ENCODE measurements around the gene PTGIS.

PTGIS gene

GRCh38 chr20:49541733-49542513 is 26.0 kb downstream of the PTGIS start:
- peaks cover 12% of the 10 kb centered on the region for H3K9me3 Mint-ChIP-seq
- no peaks in the 10 kb centered on the region for H3K27me3 Mint-ChIP-seq (ENCODE audit: low read depth)
- H3K4me1 Mint-ChIP-seq (ENCODE audit: low read depth): peaks cover 23% of the 10 kb centered on the region
- H3K36me3 Mint-ChIP-seq (ENCODE audit: low read depth): peaks cover 27% of the 10 kb centered on the region
- H3K27ac Mint-ChIP-seq: peak overlapping the region; percentile 93
- peak overlapping the region; percentile 46 for H3K4me3 Mint-ChIP-seq

GRCh38 chr20:49540687-49541435 is 27.1 kb downstream of the PTGIS start:
- Mint-ChIP-seq H3K27me3 (ENCODE audit: low read depth) (no peaks in the 10 kb centered on the region), H3K9me3 (peaks cover 12% of the 10 kb centered on the region), H3K4me3 (no peak overlapping the region), H3K36me3 (ENCODE audit: low read depth) (peaks cover 24% of the 10 kb centered on the region), H3K27ac (no peak overlapping the region), H3K4me1 (ENCODE audit: low read depth) (peaks cover 25% of the 10 kb centered on the region)

GRCh38 chr20:49540232-49540620 is 27.7 kb downstream of the PTGIS start:
- no peaks in the 10 kb centered on the region for H3K27me3 Mint-ChIP-seq (ENCODE audit: low read depth)
- peaks cover 30% of the 10 kb centered on the region for H3K4me1 Mint-ChIP-seq (ENCODE audit: low read depth)
- H3K9me3 Mint-ChIP-seq: peaks cover 8% of the 10 kb centered on the region
- H3K4me3 Mint-ChIP-seq: no peak overlapping the region
- H3K27ac Mint-ChIP-seq: peak overlapping the region; percentile 52
- peaks cover 20% of the 10 kb centered on the region for H3K36me3 Mint-ChIP-seq (ENCODE audit: low read depth)

- H3K27ac Mint-ChIP-seq: peak overlapping the region; percentile 52
- H3K4me1 Mint-ChIP-seq (ENCODE audit: low read depth): peaks cover 36% of the 10 kb centered on the region
- no peak overlapping the region for H3K4me3 Mint-ChIP-seq
- H3K27me3 Mint-ChIP-seq (ENCODE audit: low read depth): no peaks in the 10 kb centered on the region
- peaks cover 5% of the 10 kb centered on the region for H3K9me3 Mint-ChIP-seq
- H3K36me3 Mint-ChIP-seq (ENCODE audit: low read depth): peaks cover 18% of the 10 kb centered on the region
Observed at GRCh38 chr20:49539481-49540231, 28.3 kb downstream of the PTGIS start.

GRCh38 chr20:49538950-49539349 is 29.0 kb downstream of the PTGIS start:
- Mint-ChIP-seq H3K27me3 (ENCODE audit: low read depth) (peaks cover 3% of the 10 kb centered on the region), H3K36me3 (ENCODE audit: low read depth) (peaks cover 14% of the 10 kb centered on the region), H3K4me3 (no peak overlapping the region), H3K27ac (no peak overlapping the region), H3K9me3 (no peaks in the 10 kb centered on the region), H3K4me1 (ENCODE audit: low read depth) (peaks cover 42% of the 10 kb centered on the region)

GRCh38 chr20:49534255-49534712 is 33.7 kb downstream of the PTGIS start:
- Mint-ChIP-seq H3K36me3 (ENCODE audit: low read depth) (peaks cover 5% of the 10 kb centered on the region), H3K27me3 (ENCODE audit: low read depth) (peaks cover 17% of the 10 kb centered on the region), H3K4me3 (peak overlapping the region; percentile 4), H3K27ac (peak overlapping the region; percentile 78), H3K4me1 (ENCODE audit: low read depth) (peaks cover 24% of the 10 kb centered on the region), H3K9me3 (no peaks in the 10 kb centered on the region)

- Mint-ChIP-seq H3K36me3 (ENCODE audit: low read depth) (no peaks in the 10 kb centered on the region), H3K4me3 (no peak overlapping the region), H3K9me3 (no peaks in the 10 kb centered on the region), H3K27ac (no peak overlapping the region), H3K27me3 (ENCODE audit: low read depth) (peaks cover 19% of the 10 kb centered on the region), H3K4me1 (ENCODE audit: low read depth) (peaks cover 24% of the 10 kb centered on the region)
Observed at GRCh38 chr20:49532285-49532946, 35.5 kb downstream of the PTGIS start.

- H3K9me3 Mint-ChIP-seq: peaks cover 5% of the 10 kb centered on the region
- no peaks in the 10 kb centered on the region for H3K36me3 Mint-ChIP-seq (ENCODE audit: low read depth)
- H3K27ac Mint-ChIP-seq: no peak overlapping the region
- peaks cover 6% of the 10 kb centered on the region for H3K4me1 Mint-ChIP-seq (ENCODE audit: low read depth)
- no peak overlapping the region for H3K4me3 Mint-ChIP-seq
- peaks cover 26% of the 10 kb centered on the region for H3K27me3 Mint-ChIP-seq (ENCODE audit: low read depth)
Observed at GRCh38 chr20:49529470-49529869, 38.5 kb downstream of the PTGIS start.

- H3K4me3 Mint-ChIP-seq: no peak overlapping the region
Observed at GRCh38 chr20:49526568-49526967, 41.4 kb downstream of the PTGIS start.

GRCh38 chr20:49526056-49526455 is 41.9 kb downstream of the PTGIS start:
- H3K4me1 Mint-ChIP-seq (ENCODE audit: low read depth): no peaks in the 10 kb centered on the region
- no peaks in the 10 kb centered on the region for H3K36me3 Mint-ChIP-seq (ENCODE audit: low read depth)
- no peak overlapping the region for H3K27ac Mint-ChIP-seq
- peaks cover 25% of the 10 kb centered on the region for H3K27me3 Mint-ChIP-seq (ENCODE audit: low read depth)
- peaks cover 5% of the 10 kb centered on the region for H3K9me3 Mint-ChIP-seq
- no peak overlapping the region for H3K4me3 Mint-ChIP-seq

More at GRCh38 chr20:49526568-49526967, 41.4 kb downstream of the PTGIS start:
- Mint-ChIP-seq H3K27ac (no peak overlapping the region), H3K9me3 (peaks cover 5% of the 10 kb centered on the region), H3K4me1 (ENCODE audit: low read depth) (no peaks in the 10 kb centered on the region), H3K27me3 (ENCODE audit: low read depth) (peaks cover 25% of the 10 kb centered on the region), H3K36me3 (ENCODE audit: low read depth) (no peaks in the 10 kb centered on the region)

GRCh38 chr20:49523767-49524360 is 44.1 kb downstream of the PTGIS start:
- Mint-ChIP-seq H3K36me3 (ENCODE audit: low read depth) (no peaks in the 10 kb centered on the region), H3K4me3 (no peak overlapping the region), H3K27ac (no peak overlapping the region), H3K9me3 (peaks cover 5% of the 10 kb centered on the region), H3K4me1 (ENCODE audit: low read depth) (no peaks in the 10 kb centered on the region), H3K27me3 (ENCODE audit: low read depth) (peaks cover 22% of the 10 kb centered on the region)

GRCh38 chr20:49521356-49521755 is 46.6 kb downstream of the PTGIS start:
- Mint-ChIP-seq H3K27me3 (ENCODE audit: low read depth) (peaks cover 26% of the 10 kb centered on the region), H3K4me1 (ENCODE audit: low read depth) (no peaks in the 10 kb centered on the region), H3K27ac (no peak overlapping the region), H3K4me3 (no peak overlapping the region), H3K9me3 (peaks cover 5% of the 10 kb centered on the region), H3K36me3 (ENCODE audit: low read depth) (no peaks in the 10 kb centered on the region)

- H3K4me3 Mint-ChIP-seq: no peak overlapping the region
- H3K36me3 Mint-ChIP-seq (ENCODE audit: low read depth): no peaks in the 10 kb centered on the region
- H3K9me3 Mint-ChIP-seq: peaks cover 4% of the 10 kb centered on the region
- no peaks in the 10 kb centered on the region for H3K4me1 Mint-ChIP-seq (ENCODE audit: low read depth)
- H3K27ac Mint-ChIP-seq: no peak overlapping the region
- H3K27me3 Mint-ChIP-seq (ENCODE audit: low read depth): peaks cover 32% of the 10 kb centered on the region
Observed at GRCh38 chr20:49519777-49520359, 48.1 kb downstream of the PTGIS start.

Measured in T-helper 1 cell treated with Interleukin-12 subunit alpha and Interleukin-12 subunit beta and Interleukin-4 antibody, amounts not matched to agents 30 μg/mL and 1 μg/mL, for 36 hours (primary cell).